Mesenchymal stem cell (in vitro differentiated cells and primary cell): ENCODE results near the gene TRIL.

Experiments
- DNase-seq: peaks from one replicate; pipeline ENCODE4 v3.0.0-alpha.2; 2013
- H2AFZ ChIP-seq: one replicate; pipeline ENCODE4 v1.6.1; 2013; ENCODE audit warnings: low read depth, mild to moderate bottlenecking, control low read depth, inconsistent platforms, low read length, moderate library complexity
- H2AK5ac ChIP-seq: 2 replicates; pipeline ENCODE4 v1.6.1; 2013; ENCODE audit warnings: low read length, moderate library complexity, mild to moderate bottlenecking, inconsistent platforms; ENCODE audit not compliant: severe bottlenecking
- H2BK120ac ChIP-seq: one replicate; pipeline ENCODE4 v1.6.1; 2013; ENCODE audit warnings: low read depth, mild to moderate bottlenecking, inconsistent platforms, low read length, moderate library complexity
- H2BK12ac ChIP-seq, 2 experiments: one replicate each; pipeline ENCODE4 v1.6.1; 2013; ENCODE audit warnings: inconsistent platforms in 2 of 2, low read length in 2 of 2, mild to moderate bottlenecking in 2 of 2, moderate library complexity in 2 of 2, control low read depth in 1 of 2
- H2BK15ac ChIP-seq: one replicate; pipeline ENCODE4 v1.6.1; 2013; ENCODE audit warnings: mild to moderate bottlenecking, low read depth, inconsistent platforms; ENCODE audit not compliant: poor library complexity, severe bottlenecking
- H2BK5ac ChIP-seq: 2 replicates; pipeline ENCODE4 v1.6.1; 2013; ENCODE audit warnings: low read depth, mild to moderate bottlenecking, low read length, control low read depth, inconsistent platforms; ENCODE audit not compliant: poor library complexity, severe bottlenecking
- H3K14ac ChIP-seq, 2 experiments: one replicate each; pipeline ENCODE4 v1.6.1; 2013; ENCODE audit warnings: inconsistent platforms in 2 of 2, low read length in 2 of 2, control low read depth in 1 of 2, mild to moderate bottlenecking in 1 of 2, moderate library complexity in 1 of 2
- H3K18ac ChIP-seq, 2 experiments: one replicate each; pipeline ENCODE4 v1.6.1; 2013; ENCODE audit warnings: inconsistent platforms in 2 of 2, low read length in 2 of 2, control low read depth in 1 of 2, low read depth in 1 of 2, mild to moderate bottlenecking in 1 of 2
- H3K23ac ChIP-seq, 2 experiments: one replicate each; pipeline ENCODE4 v1.6.1; 2013; ENCODE audit warnings: inconsistent platforms in 2 of 2, low read length in 2 of 2, mild to moderate bottlenecking in 2 of 2, moderate library complexity in 2 of 2, control low read depth in 1 of 2
- H3K27ac ChIP-seq: 2 replicates; pipeline ENCODE4 v1.5.1; 2013; ENCODE audit warnings: mild to moderate bottlenecking, moderate library complexity, low read length, control low read depth, inconsistent platforms; ENCODE audit not compliant: poor library complexity, severe bottlenecking
- H3K27me3 ChIP-seq, 2 experiments: 2 replicates each; pipeline versions ENCODE4 v1.6.1 to v1.7.0; 2013; ENCODE audit warnings: low read length in 2 of 2, mild to moderate bottlenecking in 2 of 2, moderate library complexity in 2 of 2, control low read depth in 1 of 2, inconsistent platforms in 1 of 2; ENCODE audit not compliant: control insufficient read depth in 1 of 2, insufficient read depth in 1 of 2
- H3K36me3 ChIP-seq, 2 experiments: 2 replicates each; pipeline versions ENCODE4 v1.6.1 to v1.7.0; 2013; ENCODE audit warnings: low read length in 2 of 2, control low read depth in 1 of 2, inconsistent platforms in 1 of 2, low read depth in 1 of 2, mild to moderate bottlenecking in 1 of 2; ENCODE audit not compliant: insufficient read depth in 2 of 2, control insufficient read depth in 1 of 2
- H3K4ac ChIP-seq, 2 experiments: one replicate each; pipeline ENCODE4 v1.6.1; 2013; ENCODE audit warnings: inconsistent platforms in 2 of 2, low read length in 2 of 2, mild to moderate bottlenecking in 2 of 2, moderate library complexity in 2 of 2, control low read depth in 1 of 2, low read depth in 1 of 2
- H3K4me1 ChIP-seq: 2 replicates; pipeline ENCODE4 v1.6.1; 2013; ENCODE audit warnings: low read depth, low read length, control low read depth; ENCODE audit not compliant: control insufficient read depth, insufficient read depth
- H3K4me2 ChIP-seq: 2 replicates; pipeline ENCODE4 v1.6.1; 2013; ENCODE audit warnings: low read length, mild to moderate bottlenecking, inconsistent platforms; ENCODE audit not compliant: poor library complexity, severe bottlenecking
- H3K4me3 ChIP-seq, 2 experiments: 2 replicates each; pipeline versions ENCODE4 v1.5.1 to v1.7.0; 2013; ENCODE audit warnings: low read length in 2 of 2, mild to moderate bottlenecking in 2 of 2, control low read depth in 1 of 2, low read depth in 1 of 2; ENCODE audit not compliant: insufficient read depth in 1 of 2
- H3K79me1 ChIP-seq: replicated peaks from 2 replicates; pipeline ENCODE4 v1.6.1; 2013; ENCODE audit warnings: mild to moderate bottlenecking, control low read depth, low read length, inconsistent platforms; ENCODE audit not compliant: poor library complexity, severe bottlenecking
- H3K9ac ChIP-seq: 2 replicates; pipeline ENCODE4 v1.7.0; 2013; ENCODE audit warnings: mild to moderate bottlenecking, low read length, moderate library complexity
- H3K9me3 ChIP-seq: 2 replicates; pipeline ENCODE4 v1.7.0; 2013; ENCODE audit warnings: mild to moderate bottlenecking, low read length; ENCODE audit not compliant: control insufficient read depth
- H4K8ac ChIP-seq: one replicate; pipeline ENCODE4 v1.6.1; 2013; ENCODE audit warnings: inconsistent platforms, mild to moderate bottlenecking, low read length, moderate library complexity
- H4K91ac ChIP-seq: one replicate; pipeline ENCODE4 v1.6.1; 2013; ENCODE audit warnings: mild to moderate bottlenecking, low read length, inconsistent platforms
- WGBS: methylation state at CpG from one replicate; pipeline ENCODE4 v1.1.7; 2013; ENCODE audit warnings: mixed read lengths; 5-methylcytosine and 5-hydroxymethylcytosine counted together

Gene TRIL

GRCh38 chr7:28999427-28999826, 41.3 kb upstream of the TRIL start:
- H2BK120ac ChIP-seq, result no peak overlapping the region
- no peaks in the 10 kb centered on the region for H3K36me3 ChIP-seq
- no peak overlapping the region for H3K4ac ChIP-seq

DNA sequence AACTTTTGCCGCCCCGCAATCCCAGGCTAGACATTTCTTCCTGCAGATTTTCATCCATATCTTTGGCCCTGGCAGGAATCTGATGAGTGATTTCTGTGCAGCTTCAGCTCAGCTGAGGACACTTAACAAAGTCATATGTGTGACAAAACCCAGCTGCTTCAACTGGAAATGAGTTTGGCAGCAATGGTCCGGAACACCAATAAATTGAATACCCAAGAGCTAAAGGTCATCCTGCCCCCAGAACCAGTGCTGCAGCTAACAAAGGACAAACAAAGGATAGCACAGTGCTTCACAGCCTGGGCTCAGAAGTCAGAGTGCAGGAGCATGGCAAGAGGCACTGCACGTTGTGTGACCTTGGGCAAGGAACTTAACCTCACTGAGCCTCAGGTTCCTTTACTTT, 40.0 kb upstream of the TRIL start:
- Histone ChIP-seq H3K4me1 (no peaks in the 10 kb centered on the region), H3K27me3 (peaks cover 9 to 18% of the 10 kb centered on the region in 2 experiments), H2AFZ (no peak overlapping the region), H2BK15ac (no peak overlapping the region), H3K14ac (no peak overlapping the region), H2BK120ac (no peak overlapping the region), H3K4ac (peak overlapping the region in 1 of 2 experiments; percentile 80), H3K18ac (peak overlapping the region in 1 of 2 experiments; percentile 46), H3K4me3 (peak overlapping the region in 1 of 2 experiments; percentile 18), H4K91ac (no peak overlapping the region), H3K27ac (no peak overlapping the region), H3K9me3 (no peaks in the 10 kb centered on the region), H3K9ac (no peak overlapping the region), H2BK5ac (no peak overlapping the region), H2BK12ac (peak overlapping the region in 1 of 2 experiments; percentile 11), H3K4me2 (no peak overlapping the region), H2AK5ac (no peak overlapping the region), H3K36me3 (no peaks in the 10 kb centered on the region), H4K8ac (no peak overlapping the region), H3K79me1 (no peaks in the 10 kb centered on the region), H3K23ac (no peak overlapping the region)
- WGBS, result 13% methylated on average over 4 of the region's 4 CpGs
- peak; percentile 45 for DNase-seq

More at GRCh38 chr7:28999427-28999826, 41.3 kb upstream of the TRIL start:
- H3K4me3 ChIP-seq, result no peak overlapping the region
- no peaks in the 10 kb centered on the region for H3K4me1 ChIP-seq
- H2AK5ac ChIP-seq, result no peak overlapping the region
- no peak overlapping the region for H2BK5ac ChIP-seq
- H3K27ac ChIP-seq, result no peak overlapping the region
- H3K27me3 ChIP-seq, result peaks cover 9 to 18% of the 10 kb centered on the region in 2 experiments
- no peak overlapping the region for H2AFZ ChIP-seq
- no peaks in the 10 kb centered on the region for H3K9me3 ChIP-seq
- H3K79me1 ChIP-seq, result no peaks in the 10 kb centered on the region
- peak overlapping the region in 1 of 2 experiments; percentile 5 for H3K18ac ChIP-seq
- H2BK15ac ChIP-seq, result peak overlapping the region; percentile 63
- H3K9ac ChIP-seq, result no peak overlapping the region
- 92% methylated on average over 4 of the region's 5 CpGs for WGBS
- H3K4me2 ChIP-seq, result no peak overlapping the region
- H3K14ac ChIP-seq, result no peak overlapping the region
- H3K23ac ChIP-seq, result no peak overlapping the region
- no peak overlapping the region for H2BK12ac ChIP-seq
- no peak for DNase-seq
- H4K91ac ChIP-seq, result no peak overlapping the region
- no peak overlapping the region for H4K8ac ChIP-seq

- H3K18ac ChIP-seq, result peak overlapping the region in 1 of 2 experiments; percentile 58
- no peak overlapping the region for H2BK120ac ChIP-seq
- H4K8ac ChIP-seq, result no peak overlapping the region
- H3K4ac ChIP-seq, result no peak overlapping the region
- peak; percentile 71 for DNase-seq
- no peak overlapping the region for H3K4me2 ChIP-seq
- no peaks in the 10 kb centered on the region for H3K36me3 ChIP-seq
- H3K9me3 ChIP-seq, result no peaks in the 10 kb centered on the region
- H3K9ac ChIP-seq, result no peak overlapping the region
- H2BK15ac ChIP-seq, result no peak overlapping the region
- H2AK5ac ChIP-seq, result no peak overlapping the region
- no peak overlapping the region for H3K27ac ChIP-seq
- H2BK5ac ChIP-seq, result no peak overlapping the region
- H3K14ac ChIP-seq, result no peak overlapping the region
- H3K79me1 ChIP-seq, result no peaks in the 10 kb centered on the region
- no peak overlapping the region for H3K23ac ChIP-seq
- H3K27me3 ChIP-seq, result peaks cover 9 to 15% of the 10 kb centered on the region in 2 experiments
- WGBS, result 6% methylated on average over 4 of the region's 6 CpGs
- no peak overlapping the region for H4K91ac ChIP-seq
- no peak overlapping the region for H2BK12ac ChIP-seq
- H2AFZ ChIP-seq, result no peak overlapping the region
- H3K4me3 ChIP-seq, result no peak overlapping the region
- H3K4me1 ChIP-seq, result no peaks in the 10 kb centered on the region
Observed at GRCh38 chr7:28996836-28997235, 38.7 kb upstream of the TRIL start.

DNA sequence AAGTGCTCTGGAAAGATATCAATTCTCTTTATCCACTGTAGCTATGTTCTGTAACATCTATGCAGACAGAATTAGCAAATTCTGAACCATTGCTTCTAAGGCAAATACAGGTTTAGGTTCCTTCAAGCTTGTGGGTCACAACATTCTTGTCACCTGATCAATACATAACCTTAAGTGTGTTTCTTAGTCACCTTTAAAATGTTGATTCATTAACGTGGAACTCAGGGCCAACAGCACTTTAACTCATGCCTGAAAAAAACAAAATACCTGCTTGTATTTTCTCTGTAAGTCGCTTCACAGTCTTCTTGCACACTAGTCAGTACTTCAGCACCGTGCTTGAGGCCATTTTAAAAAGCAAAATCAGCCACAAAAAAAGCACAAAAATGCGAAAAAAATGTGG, 35.2 kb upstream of the TRIL start:
- Histone ChIP-seq H2BK5ac (no peak overlapping the region), H3K18ac (no peak overlapping the region), H3K4me3 (no peak overlapping the region), H4K8ac (no peak overlapping the region), H2BK120ac (no peak overlapping the region), H2AK5ac (no peak overlapping the region), H3K79me1 (no peaks in the 10 kb centered on the region), H3K4me2 (no peak overlapping the region), H3K4ac (no peak overlapping the region), H2AFZ (no peak overlapping the region), H3K27ac (no peak overlapping the region), H3K27me3 (peaks cover 0 to 5% of the 10 kb centered on the region in 2 experiments), H2BK15ac (no peak overlapping the region), H4K91ac (no peak overlapping the region), H3K9ac (no peak overlapping the region), H3K14ac (no peak overlapping the region), H3K4me1 (no peaks in the 10 kb centered on the region), H2BK12ac (no peak overlapping the region), H3K36me3 (no peaks in the 10 kb centered on the region), H3K23ac (no peak overlapping the region), H3K9me3 (no peaks in the 10 kb centered on the region)
- WGBS, result 85% methylated on average over 4 of the region's 4 CpGs
- no peak for DNase-seq
